T-cell (primary cell): ENCODE data around the gene TMA7B. TPM values are rescaled to one million over a fixed set of nuclear protein-coding genes. Genes with fewer than 3 reads are reported as not detected.

Experiments
- ATAC-seq, 4 experiments: fragments of 200-7000 bp in 3 of 4; fragments of 150-1000 bp in 1 of 4; cut with Tn5 transposase; replicated peaks in 1 of 4; 1 replicate in 3 of 4; 2 replicates in 1 of 4; pipeline ENCODE4 v1.10.0; 2021; ENCODE audit warnings: moderate library complexity in 3 of 4, mild to moderate bottlenecking in 2 of 4, moderate number of reproducible peaks in 1 of 4
- CTCF ChIA-PET, 2 donors: fragments of 300-600 bp; sonication (Branson Sonifier 250); formaldehyde crosslinking; loops; one replicate each; lab custom pipeline; 2022; ENCODE audit warnings: antibody characterized with exemption in 2 of 2; lab: Charles Lee
- POLR2A ChIA-PET, 2 donors: fragments of 300-600 bp; sonication (Branson Sonifier 250); formaldehyde crosslinking; loops; one replicate each; lab custom pipeline; 2022; ENCODE audit warnings: antibody characterized with exemption in 2 of 2; lab: Charles Lee
- DNase-seq, 35 experiments: peaks; one replicate each; pipeline versions ENCODE4 v3.0.0 to v3.0.0-alpha.2; 2013 to 2023
- H3K27ac ChIP-seq: one replicate; pipeline ENCODE4 v1.5.1; 2013; ENCODE audit warnings: low read length
- H3K27me3 ChIP-seq, 2 experiments: replicated peaks in 1 of 2; 1 replicate in 1 of 2; 2 replicates in 1 of 2; pipeline versions ENCODE4 v1.6.1 to v1.7.0; 2013; ENCODE audit warnings: low read length in 1 of 2, mixed read lengths in 1 of 2; ENCODE audit not compliant: control insufficient read depth in 2 of 2, insufficient read depth in 2 of 2; ENCODE audit errors: extremely low read depth in 1 of 2
- H3K36me3 ChIP-seq, 2 donors: 1 replicate in 1 of 2; 2 replicates in 1 of 2; pipeline versions ENCODE4 v1.6.1 to v1.7.0; 2013; ENCODE audit warnings: low read length in 1 of 2; ENCODE audit not compliant: control insufficient read depth in 2 of 2, insufficient read depth in 1 of 2; ENCODE audit errors: extremely low read depth in 1 of 2
- H3K4me1 ChIP-seq, 2 experiments: 1 replicate in 1 of 2; 2 replicates in 1 of 2; pipeline versions ENCODE4 v1.6.1 to v1.7.0; 2013; ENCODE audit warnings: low read length in 2 of 2, mixed read lengths in 1 of 2; ENCODE audit not compliant: insufficient read depth in 2 of 2, control insufficient read depth in 1 of 2; ENCODE audit errors: extremely low read depth in 1 of 2
- H3K4me3 ChIP-seq, 2 donors: 1 replicate in 1 of 2; 2 replicates in 1 of 2; pipeline versions ENCODE4 v1.5.1 to v1.7.0; 2013; ENCODE audit warnings: mild to moderate bottlenecking in 2 of 2, low read length in 1 of 2, moderate library complexity in 1 of 2; ENCODE audit not compliant: control insufficient read depth in 1 of 2; ENCODE audit errors: extremely low read depth in 1 of 2
- H3K9me3 ChIP-seq: 2 replicates; pipeline ENCODE4 v1.7.0; 2013
- H3K27ac Mint-ChIP-seq, 2 donors: one replicate each; pipeline ENCODE4 v1.8.0; 2020 to 2021; ENCODE audit warnings: mild to moderate bottlenecking in 2 of 2, mixed read lengths in 2 of 2
- H3K27me3 Mint-ChIP-seq, 2 donors: one replicate each; pipeline ENCODE4 v1.8.0; 2021 to 2022; ENCODE audit warnings: mixed read lengths in 2 of 2
- H3K36me3 Mint-ChIP-seq: one replicate; pipeline ENCODE4 v1.8.0; 2021; ENCODE audit warnings: mixed read lengths
- H3K4me1 Mint-ChIP-seq, 3 donors: one replicate each; pipeline ENCODE4 v1.8.0; 2020 to 2022; ENCODE audit warnings: mixed read lengths in 3 of 3, mild to moderate bottlenecking in 1 of 3
- H3K4me3 Mint-ChIP-seq, 3 donors: one replicate each; pipeline ENCODE4 v1.8.0; 2020 to 2022; ENCODE audit warnings: mild to moderate bottlenecking in 3 of 3, mixed read lengths in 3 of 3, moderate library complexity in 3 of 3
- H3K9me3 Mint-ChIP-seq, 3 donors: one replicate each; pipeline ENCODE4 v1.8.0; 2020 to 2022; ENCODE audit warnings: mixed read lengths in 3 of 3
- WGBS: methylation state at CpG from one replicate; pipeline ENCODE4 v1.1.5; 2013; ENCODE audit warnings: missing lambda C conversion rate; ENCODE audit not compliant: insufficient coverage; 5-methylcytosine and 5-hydroxymethylcytosine counted together
- total RNA-seq, 35 experiments: library from RNA in 6 of 35; stranded (reverse) in 6 of 35; fragments of 120-200 nt in 1 of 35; gene quantifications; one replicate each; pipeline versions ENCODE4 v1.2.1 to v1.2.4 and lab custom pipeline; 2013 to 2026

TMA7B gene
- total RNA-seq, 5 donors from 2014 or later (not counting 1 experiment from before 2014, with no cell fraction given): 7.8 to 18.9 (median 9.0) TPM

DNA sequence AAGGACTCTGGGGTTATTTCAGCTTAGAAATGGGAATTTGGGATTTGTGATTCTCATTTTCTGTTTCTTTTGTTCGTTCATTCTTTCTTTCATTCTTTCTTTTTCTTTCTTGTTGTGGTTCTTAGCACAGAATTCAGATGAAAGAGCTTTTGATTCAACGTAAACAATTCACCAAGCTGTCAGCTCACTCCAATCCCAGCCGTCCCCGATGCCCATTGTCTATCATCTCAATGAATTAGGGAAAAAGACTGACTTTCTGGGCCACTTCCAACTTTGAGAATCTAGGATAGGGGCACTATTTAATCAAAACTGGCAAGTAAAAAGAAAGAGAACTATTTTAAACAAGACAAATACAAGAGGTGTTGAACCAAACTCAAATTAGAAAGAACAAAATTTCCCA lies 25.1 kb upstream of the TMA7B start:
- DNase-seq (no peak), ATAC-seq (no peak)
- no peak overlapping the region for H3K4me3 ChIP-seq
- H3K9me3 ChIP-seq: no peaks in the 10 kb centered on the region
- Mint-ChIP-seq H3K9me3 (no peaks in the 10 kb centered on the region), H3K27me3 (no peaks in the 10 kb centered on the region), H3K36me3 (peaks cover 3% of the 10 kb centered on the region), H3K4me3 (peak overlapping the region; percentile 67 to 80 (median 68)), H3K27ac (peak overlapping the region in 1 of 2 donors; percentile 100), H3K4me1 (peaks cover 72 to 74% (median 73%) of the 10 kb centered on the region in 3 donors)
- no CpG with 5 or more reads among the region's 4 CpGs for WGBS
- H3K4me1 ChIP-seq: peaks cover 82 to 96% of the 10 kb centered on the region in 2 experiments
- no peaks in the 10 kb centered on the region for H3K27me3 ChIP-seq
- CTCF ChIA-PET: interaction anchor here in 1 of 2 donors (1.3 to 1.7 kb wide), 3 partner anchors 9 to 28 kb away, joined by 3 to 9 read pairs (median 4); no protein-coding TSS in a partner anchor
- H3K36me3 ChIP-seq: peaks cover 5 to 6% of the 10 kb centered on the region in 2 donors
- peak overlapping the region; percentile 74 for H3K27ac ChIP-seq
- POLR2A ChIA-PET: interaction anchor here (0.6 to 1.5 kb wide), 6 partner anchors 9 to 146 kb away, joined by 3 to 13 read pairs (median 5); no protein-coding TSS in a partner anchor

- peaks cover 6 to 8% of the 10 kb centered on the region in 2 donors for H3K36me3 ChIP-seq
- H3K27me3 Mint-ChIP-seq: no peaks in the 10 kb centered on the region
- no peaks in the 10 kb centered on the region for H3K27me3 ChIP-seq
- ATAC-seq (no peak), DNase-seq (peak in 1 of 35 experiments; percentile 54)
- H3K4me3 Mint-ChIP-seq: peak overlapping the region; percentile 68 to 80 (median 69)
- H3K27ac Mint-ChIP-seq: peak overlapping the region in 1 of 2 donors; percentile 100
- peak overlapping the region; percentile 74 for H3K27ac ChIP-seq
- H3K9me3 Mint-ChIP-seq: no peaks in the 10 kb centered on the region
- peaks cover 3% of the 10 kb centered on the region for H3K36me3 Mint-ChIP-seq
- POLR2A ChIA-PET: interaction anchor here (0.7 to 1.5 kb wide), 4 partner anchors 9 to 15 kb away, joined by 3 to 13 read pairs (median 8); no protein-coding TSS in a partner anchor
- CTCF ChIA-PET: interaction anchor here in 1 of 2 donors (1.3 to 1.7 kb wide), 3 partner anchors 10 to 29 kb away, joined by 3 to 9 read pairs (median 4); no protein-coding TSS in a partner anchor
- H3K4me1 ChIP-seq: peaks cover 82 to 96% of the 10 kb centered on the region in 2 experiments
- H3K4me1 Mint-ChIP-seq: peaks cover 77 to 79% (median 78%) of the 10 kb centered on the region in 3 donors
- peak overlapping the region in 1 of 2 donors; percentile 3 for H3K4me3 ChIP-seq
- WGBS: 10% methylated on average over 2 of the region's 6 CpGs
- no peaks in the 10 kb centered on the region for H3K9me3 ChIP-seq
Measured at GRCh38 chr22:39935612-39936011, 24.6 kb upstream of the TMA7B start.

DNA sequence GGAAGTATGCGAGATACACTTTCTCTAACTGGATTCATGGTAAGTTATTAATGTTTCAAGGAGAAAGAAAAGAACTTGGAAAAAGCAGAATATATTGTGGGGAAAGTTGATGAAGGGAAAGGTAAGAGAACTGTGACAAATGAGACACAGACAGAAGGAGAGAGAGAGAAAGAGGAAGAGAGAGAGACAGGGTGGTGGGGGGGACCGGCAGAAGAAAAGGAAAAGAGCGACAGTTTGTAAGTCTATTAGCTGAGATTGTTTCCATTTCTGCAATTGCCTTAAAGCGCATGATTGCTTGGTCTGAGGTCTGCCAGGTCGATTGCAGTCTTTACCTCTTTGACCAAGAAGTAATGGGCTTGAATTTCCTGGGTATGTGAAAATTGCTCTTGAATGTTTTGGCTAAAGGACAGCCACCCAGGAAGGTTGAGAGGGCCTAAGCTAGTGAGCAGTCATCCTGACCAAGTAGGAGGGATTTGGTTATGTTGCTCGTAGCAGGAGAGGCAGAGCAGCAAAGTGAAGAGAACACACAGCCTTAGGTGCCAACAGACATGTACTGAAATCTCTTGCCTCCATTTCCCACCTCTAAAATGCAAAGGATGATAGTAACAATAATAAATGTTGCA lies 23.6 kb upstream of the TMA7B start:
- peaks cover 84 to 98% of the 10 kb centered on the region in 2 experiments for H3K4me1 ChIP-seq
- no peaks in the 10 kb centered on the region for H3K9me3 ChIP-seq
- Mint-ChIP-seq H3K4me1 (peaks cover 87 to 89% (median 88%) of the 10 kb centered on the region in 3 donors), H3K36me3 (peaks cover 3% of the 10 kb centered on the region), H3K9me3 (no peaks in the 10 kb centered on the region), H3K27me3 (no peaks in the 10 kb centered on the region), H3K4me3 (peak overlapping the region; percentile 68 to 80 (median 69)), H3K27ac (peak overlapping the region in 1 of 2 donors; percentile 100)
- ChIA-PET POLR2A (interaction anchor here in 1 of 2 donors (1.0 kb wide), 2 partner anchors 10 to 16 kb away, joined by 3 read pairs; no protein-coding TSS in a partner anchor), CTCF (interaction anchor here in 1 of 2 donors (1.2 kb wide), 1 partner anchor 16 kb away, joined by 7 read pairs; no protein-coding TSS in a partner anchor)
- H3K27ac ChIP-seq: peak overlapping the region; percentile 74
- H3K4me3 ChIP-seq: no peak overlapping the region
- ATAC-seq (peak in 1 of 4 experiments; percentile 16), DNase-seq (no peak)
- WGBS: 10% methylated on average over 5 of the region's 6 CpGs
- H3K36me3 ChIP-seq: peaks cover 6 to 16% of the 10 kb centered on the region in 2 donors
- H3K27me3 ChIP-seq: no peaks in the 10 kb centered on the region

- CTCF ChIA-PET: no interaction called here
- H3K27me3 Mint-ChIP-seq: no peaks in the 10 kb centered on the region
- Histone ChIP-seq H3K27ac (peak overlapping the region; percentile 74), H3K9me3 (no peaks in the 10 kb centered on the region), H3K36me3 (peaks cover 6 to 18% of the 10 kb centered on the region in 2 donors), H3K27me3 (no peaks in the 10 kb centered on the region), H3K4me1 (peaks cover 91 to 98% of the 10 kb centered on the region in 2 experiments), H3K4me3 (no peak overlapping the region)
- H3K36me3 Mint-ChIP-seq: peaks cover 3% of the 10 kb centered on the region
- ATAC-seq (peak; percentile 49 to 81 (median 56)), DNase-seq (peak in 27 of 35 experiments; percentile 34 to 72 (median 48))
- peaks cover 97 to 98% (median 97%) of the 10 kb centered on the region in 3 donors for H3K4me1 Mint-ChIP-seq
- POLR2A ChIA-PET: no interaction called here
- peak overlapping the region in 1 of 2 donors; percentile 100 for H3K27ac Mint-ChIP-seq
- WGBS: no CpG with 5 or more reads among the region's 3 CpGs
- H3K4me3 Mint-ChIP-seq: peak overlapping the region; percentile 64 to 80 (median 69)
- H3K9me3 Mint-ChIP-seq: no peaks in the 10 kb centered on the region
Measured at GRCh38 chr22:39937906-39938305, 22.3 kb upstream of the TMA7B start.

- Mint-ChIP-seq H3K9me3 (no peaks in the 10 kb centered on the region), H3K4me1 (peaks cover 97 to 98% (median 97%) of the 10 kb centered on the region in 3 donors), H3K27ac (peak overlapping the region in 1 of 2 donors; percentile 100), H3K27me3 (no peaks in the 10 kb centered on the region), H3K4me3 (peak overlapping the region; percentile 64 to 80 (median 69)), H3K36me3 (peaks cover 3% of the 10 kb centered on the region)
- peak in 3 of 4 experiments; percentile 15 to 22 (median 20) for ATAC-seq
- H3K27me3 ChIP-seq: no peaks in the 10 kb centered on the region
- CTCF ChIA-PET: interaction anchor here (0.6 to 0.7 kb wide), 3 partner anchors 9 to 408 kb away, joined by 3 to 4 read pairs (median 4); no protein-coding TSS in a partner anchor
- peak overlapping the region in 1 of 2 donors; percentile 53 for H3K4me3 ChIP-seq
- H3K9me3 ChIP-seq: no peaks in the 10 kb centered on the region
- peak in 1 of 35 experiments; percentile 46 for DNase-seq
- 54% methylated on average over 7 of the region's 14 CpGs for WGBS
- peaks cover 89 to 98% of the 10 kb centered on the region in 2 experiments for H3K4me1 ChIP-seq
- POLR2A ChIA-PET: no interaction called here
- H3K27ac ChIP-seq: peak overlapping the region; percentile 74
- peaks cover 6 to 22% of the 10 kb centered on the region in 2 donors for H3K36me3 ChIP-seq
Measured at GRCh38 chr22:39938509-39939111, 21.6 kb upstream of the TMA7B start.
